Measurements from ENCODE around the gene RBM47. TPM values are rescaled to one million over a fixed set of nuclear protein-coding genes. Genes with fewer than 3 reads are reported as not detected.

Gene RBM47
- total RNA-seq, 1 donor from 2014 or later = 0.12 TPM

DNA sequence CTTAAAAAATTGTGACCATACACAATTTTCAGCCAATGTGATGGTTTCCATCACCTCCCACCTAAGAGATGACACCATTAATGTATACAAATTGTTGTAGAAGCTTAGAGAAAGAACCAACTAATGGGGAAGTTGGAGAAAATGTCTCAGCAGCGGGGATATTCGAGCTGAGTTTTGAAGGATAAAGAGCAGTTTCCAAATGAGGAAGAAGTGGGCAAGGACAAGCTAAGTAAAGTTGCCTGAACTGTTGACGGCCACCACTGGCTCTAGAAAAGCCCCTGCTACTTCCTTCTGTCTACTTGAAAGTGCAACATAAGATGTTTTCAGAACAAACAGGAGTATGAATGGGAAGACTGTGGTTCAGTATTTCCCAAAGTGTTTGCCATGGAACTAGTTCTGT is 202.5 kb downstream of the RBM47 start:
- peaks cover 3% of the 10 kb centered on the region for H3K4me1 Mint-ChIP-seq (ENCODE audit: low read depth)
- no peaks in the 10 kb centered on the region for H3K9me3 Mint-ChIP-seq (ENCODE audit: low read depth)
- no peaks in the 10 kb centered on the region for H3K36me3 Mint-ChIP-seq (ENCODE audit: low read depth)
- no peak for DNase-seq (ENCODE audit: low spot score)
- H3K4me3 Mint-ChIP-seq (ENCODE audit: unreplicated experiment) = no peak overlapping the region
- H3K27ac Mint-ChIP-seq (ENCODE audit: unreplicated experiment) = no peak overlapping the region
- no peak for TF ChIP-seq CTCF (IDR thresholded peaks at IDR 0.05)
- H3K27me3 Mint-ChIP-seq (ENCODE audit: low read depth) = no peaks in the 10 kb centered on the region

DNA sequence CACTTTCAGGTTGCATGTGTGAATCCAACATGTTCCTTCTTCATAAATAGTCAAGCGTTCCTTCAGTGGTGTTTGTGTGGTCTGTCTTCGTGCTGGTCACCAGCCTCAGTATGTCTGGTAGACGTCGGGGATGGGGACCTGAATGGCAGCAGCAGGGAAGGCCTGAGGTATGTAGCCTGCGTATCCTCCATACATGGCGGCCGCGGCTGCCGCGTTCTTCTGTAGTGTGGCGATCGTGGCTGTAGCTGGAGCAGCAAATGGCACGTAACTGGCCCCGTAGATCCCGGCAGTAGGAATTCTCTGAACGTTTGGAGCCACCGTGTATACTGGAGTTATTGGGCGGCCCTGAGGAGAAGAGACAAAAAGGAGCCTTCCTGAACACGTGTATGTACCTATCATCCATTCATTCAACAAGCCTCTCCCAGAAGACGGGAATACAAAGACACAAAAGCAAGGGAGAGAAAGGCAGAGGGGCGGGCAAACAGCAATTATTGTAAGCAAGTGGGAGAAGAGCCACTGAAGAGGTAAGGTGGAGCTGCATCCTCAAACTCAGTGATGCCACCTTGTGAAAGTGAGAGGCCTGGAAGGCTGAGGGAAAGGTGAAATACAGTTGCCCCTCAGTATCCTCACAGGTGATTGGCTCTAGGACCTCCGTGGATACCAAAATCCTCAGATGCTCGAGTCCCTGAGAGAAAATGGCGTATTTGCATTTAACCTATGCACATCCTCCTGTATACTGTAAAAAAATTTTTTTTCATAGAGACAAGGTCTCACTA is 203.7 kb downstream of the RBM47 start:
- H3K4me3 Mint-ChIP-seq (ENCODE audit: unreplicated experiment) = no peak overlapping the region
- no peaks in the 10 kb centered on the region for H3K36me3 Mint-ChIP-seq (ENCODE audit: low read depth)
- H3K9me3 Mint-ChIP-seq (ENCODE audit: low read depth) = no peaks in the 10 kb centered on the region
- no peak overlapping the region for H3K27ac Mint-ChIP-seq (ENCODE audit: unreplicated experiment)
- H3K27me3 Mint-ChIP-seq (ENCODE audit: low read depth) = no peaks in the 10 kb centered on the region
- no peak for DNase-seq (ENCODE audit: low spot score)
- H3K4me1 Mint-ChIP-seq (ENCODE audit: low read depth) = peaks cover 3% of the 10 kb centered on the region
- no peak for TF ChIP-seq CTCF (IDR thresholded peaks at IDR 0.05)

GRCh38 chr4:40423735-40424134 is 205.9 kb downstream of the RBM47 start:
- DNase-seq (ENCODE audit: low spot score) = no peak
- Mint-ChIP-seq H3K36me3 (ENCODE audit: low read depth) (no peaks in the 10 kb centered on the region), H3K27me3 (ENCODE audit: low read depth) (no peaks in the 10 kb centered on the region), H3K4me1 (ENCODE audit: low read depth) (peaks cover 3% of the 10 kb centered on the region), H3K9me3 (ENCODE audit: low read depth) (peaks cover 2% of the 10 kb centered on the region), H3K4me3 (ENCODE audit: unreplicated experiment) (no peak overlapping the region), H3K27ac (ENCODE audit: unreplicated experiment) (no peak overlapping the region)
- no peak for TF ChIP-seq CTCF (IDR thresholded peaks at IDR 0.05)

GRCh38 chr4:40421839-40422708 is 207.6 kb downstream of the RBM47 start:
- Mint-ChIP-seq H3K9me3 (ENCODE audit: low read depth) (peaks cover 3% of the 10 kb centered on the region), H3K4me3 (ENCODE audit: unreplicated experiment) (no peak overlapping the region), H3K27ac (ENCODE audit: unreplicated experiment) (no peak overlapping the region), H3K36me3 (ENCODE audit: low read depth) (no peaks in the 10 kb centered on the region), H3K27me3 (ENCODE audit: low read depth) (no peaks in the 10 kb centered on the region), H3K4me1 (ENCODE audit: low read depth) (peaks cover 3% of the 10 kb centered on the region)
- TF ChIP-seq CTCF (IDR thresholded peaks at IDR 0.05) = no peak
- DNase-seq (ENCODE audit: low spot score) = no peak

- H3K27ac Mint-ChIP-seq (ENCODE audit: unreplicated experiment) = no peak overlapping the region
- no peak for TF ChIP-seq CTCF (IDR thresholded peaks at IDR 0.05)
- H3K27me3 Mint-ChIP-seq (ENCODE audit: low read depth) = peaks cover 4% of the 10 kb centered on the region
- no peaks in the 10 kb centered on the region for H3K36me3 Mint-ChIP-seq (ENCODE audit: low read depth)
- H3K9me3 Mint-ChIP-seq (ENCODE audit: low read depth) = peaks cover 3% of the 10 kb centered on the region
- peaks cover 3% of the 10 kb centered on the region for H3K4me1 Mint-ChIP-seq (ENCODE audit: low read depth)
- H3K4me3 Mint-ChIP-seq (ENCODE audit: unreplicated experiment) = no peak overlapping the region
- DNase-seq (ENCODE audit: low spot score) = no peak
Measured at GRCh38 chr4:40419231-40419912, 210.3 kb downstream of the RBM47 start.

Data from chondrocyte (in vitro differentiated cells).